Smooth muscle cell (in vitro differentiated cells): ENCODE results near the gene CTNNA3. TPM values are rescaled to one million over a fixed set of nuclear protein-coding genes. Genes with fewer than 3 reads are reported as not detected.

Experiments
- DNase-seq: peaks from one replicate; lab custom pipeline; 2025; ENCODE audit not compliant: unreplicated experiment; lab: John Stamatoyannopoulos, UW
- H2AFZ ChIP-seq: fragments of 200-600 bp; sonication (generic); 2 replicates; pipeline ENCODE4 v1.6.0; 2016; ENCODE audit warnings: antibody characterized with exemption, low read depth, mild to moderate bottlenecking
- H3F3A ChIP-seq: fragments of 200-600 bp; sonication (generic); 2 replicates; pipeline ENCODE4 v1.6.0; 2017; ENCODE audit warnings: antibody characterized with exemption, low read depth
- H3K27ac ChIP-seq: fragments of 200-600 bp; sonication (generic); 2 replicates; pipeline ENCODE4 v1.5.1; 2016; ENCODE audit warnings: low read depth, mild to moderate bottlenecking
- H3K27me3 ChIP-seq: fragments of 200-600 bp; sonication (generic); 2 replicates; pipeline ENCODE4 v1.6.1; 2016; ENCODE audit warnings: low read depth, mild to moderate bottlenecking
- H3K36me3 ChIP-seq: fragments of 200-600 bp; sonication (generic); 2 replicates; pipeline ENCODE4 v1.5.1; 2016; ENCODE audit warnings: low read depth
- H3K4me1 ChIP-seq: fragments of 200-600 bp; sonication (generic); 2 replicates; pipeline ENCODE4 v1.5.1; 2016; ENCODE audit warnings: low read depth
- H3K4me2 ChIP-seq: fragments of 200-600 bp; sonication (generic); 2 replicates; pipeline ENCODE4 v1.6.0; 2016; ENCODE audit warnings: mild to moderate bottlenecking
- H3K4me3 ChIP-seq: fragments of 200-600 bp; sonication (generic); 2 replicates; pipeline ENCODE4 v1.5.1; 2016; ENCODE audit warnings: mild to moderate bottlenecking
- H3K79me2 ChIP-seq: fragments of 200-600 bp; sonication (generic); 2 replicates; pipeline ENCODE4 v1.6.0; 2016; ENCODE audit warnings: low read depth, mild to moderate bottlenecking
- H3K9ac ChIP-seq: fragments of 200-600 bp; sonication (generic); 2 replicates; pipeline ENCODE4 v1.6.0; 2016; ENCODE audit warnings: low read depth
- H3K9me3 ChIP-seq: fragments of 200-600 bp; sonication (generic); replicated peaks from 2 replicates; pipeline ENCODE4 v1.5.1; 2016; ENCODE audit warnings: low read depth
- H4K20me1 ChIP-seq: fragments of 200-600 bp; sonication (generic); 2 replicates; pipeline ENCODE4 v1.6.0; 2016; ENCODE audit warnings: low read depth
- CTCF ChIP-seq: fragments of 200-600 bp; sonication (generic); IDR thresholded peaks from 2 replicates; pipeline ENCODE4 v1.5.1; 2017; ENCODE audit warnings: borderline replicate concordance, mild to moderate bottlenecking, antibody characterized with exemption; ENCODE audit not compliant: insufficient read depth, poor library complexity, severe bottlenecking
- WGBS: methylation state at CpG from one replicate; pipeline ENCODE4 v1.1.7; 2016; ENCODE audit warnings: low lambda C conversion rate; 5-methylcytosine and 5-hydroxymethylcytosine counted together
- polyA plus RNA-seq: library from polyadenylated mRNA; unstranded; fragments of >200 nt; fragmentation: Nextera tagmentation; extraction: Ambion mirVana; gene quantifications from 2 replicates; pipeline ENCODE4 v1.2.1, GENCODE V29; 2016
- total RNA-seq: library from RNA; depleted of rRNA; stranded (reverse); fragments of >200 nt; gene quantifications from 2 replicates; pipeline ENCODE4 v1.2.3, GENCODE V29; 2014

Gene CTNNA3
- total and polyA plus RNA-seq, 2 experiments from 2014 or later, result 1.3 TPM; not detected in 1

GRCh38 chr10:66222462-66223046, 1473.4 kb downstream of the CTNNA3 start:
- H3K9ac ChIP-seq, result no peak overlapping the region
- no peaks in the 10 kb centered on the region for H3K4me1 ChIP-seq
- H3K27me3 ChIP-seq, result no peaks in the 10 kb centered on the region
- H2AFZ ChIP-seq, result no peak overlapping the region
- H4K20me1 ChIP-seq, result no peaks in the 10 kb centered on the region
- H3K9me3 ChIP-seq, result no peaks in the 10 kb centered on the region
- H3K36me3 ChIP-seq, result no peaks in the 10 kb centered on the region
- no peak overlapping the region for H3K4me2 ChIP-seq
- DNase-seq, result no peak
- no peak overlapping the region for H3K27ac ChIP-seq
- no peaks in the 10 kb centered on the region for H3K79me2 ChIP-seq
- 80% methylated on average over 3 of the region's 3 CpGs for WGBS
- H3K4me3 ChIP-seq, result no peak overlapping the region
- TF ChIP-seq CTCF, result no peak
- no peaks in the 10 kb centered on the region for H3F3A ChIP-seq

- Histone ChIP-seq H3K9me3 (no peaks in the 10 kb centered on the region), H3K36me3 (no peaks in the 10 kb centered on the region), H2AFZ (no peak overlapping the region), H3K79me2 (no peaks in the 10 kb centered on the region), H4K20me1 (no peaks in the 10 kb centered on the region), H3K9ac (no peak overlapping the region), H3K4me2 (no peak overlapping the region), H3K27ac (no peak overlapping the region), H3K4me3 (no peak overlapping the region), H3K4me1 (no peaks in the 10 kb centered on the region), H3F3A (no peaks in the 10 kb centered on the region), H3K27me3 (no peaks in the 10 kb centered on the region)
- TF ChIP-seq CTCF, result no peak
- no peak for DNase-seq
- 66% methylated on average over 5 of the region's 5 CpGs for WGBS
Measured at GRCh38 chr10:66218981-66219587, 1476.9 kb downstream of the CTNNA3 start.

- Histone ChIP-seq H4K20me1 (no peaks in the 10 kb centered on the region), H2AFZ (no peak overlapping the region), H3K36me3 (no peaks in the 10 kb centered on the region), H3K27me3 (no peaks in the 10 kb centered on the region), H3F3A (no peaks in the 10 kb centered on the region), H3K9me3 (no peaks in the 10 kb centered on the region), H3K4me3 (no peak overlapping the region), H3K9ac (no peak overlapping the region), H3K4me1 (no peaks in the 10 kb centered on the region), H3K27ac (no peak overlapping the region), H3K79me2 (no peaks in the 10 kb centered on the region), H3K4me2 (no peak overlapping the region)
- no peak for DNase-seq
- 86% methylated on average over 2 of the region's 2 CpGs for WGBS
- no peak for TF ChIP-seq CTCF
Measured at GRCh38 chr10:66218289-66218688, 1477.7 kb downstream of the CTNNA3 start.

GRCh38 chr10:66215920-66216319, 1480.1 kb downstream of the CTNNA3 start:
- H3K4me1 ChIP-seq, result no peaks in the 10 kb centered on the region
- H3F3A ChIP-seq, result no peaks in the 10 kb centered on the region
- WGBS, result 73% methylated on average over 3 of the region's 3 CpGs
- H3K27me3 ChIP-seq, result no peaks in the 10 kb centered on the region
- H3K79me2 ChIP-seq, result no peaks in the 10 kb centered on the region
- no peaks in the 10 kb centered on the region for H3K9me3 ChIP-seq
- TF ChIP-seq CTCF, result no peak
- DNase-seq, result no peak
- H3K4me3 ChIP-seq, result no peak overlapping the region
- no peak overlapping the region for H2AFZ ChIP-seq
- H3K9ac ChIP-seq, result no peak overlapping the region
- no peak overlapping the region for H3K27ac ChIP-seq
- H4K20me1 ChIP-seq, result no peaks in the 10 kb centered on the region
- no peak overlapping the region for H3K4me2 ChIP-seq
- H3K36me3 ChIP-seq, result no peaks in the 10 kb centered on the region
